ENCODE measurements around the gene LEMD2.

DNA sequence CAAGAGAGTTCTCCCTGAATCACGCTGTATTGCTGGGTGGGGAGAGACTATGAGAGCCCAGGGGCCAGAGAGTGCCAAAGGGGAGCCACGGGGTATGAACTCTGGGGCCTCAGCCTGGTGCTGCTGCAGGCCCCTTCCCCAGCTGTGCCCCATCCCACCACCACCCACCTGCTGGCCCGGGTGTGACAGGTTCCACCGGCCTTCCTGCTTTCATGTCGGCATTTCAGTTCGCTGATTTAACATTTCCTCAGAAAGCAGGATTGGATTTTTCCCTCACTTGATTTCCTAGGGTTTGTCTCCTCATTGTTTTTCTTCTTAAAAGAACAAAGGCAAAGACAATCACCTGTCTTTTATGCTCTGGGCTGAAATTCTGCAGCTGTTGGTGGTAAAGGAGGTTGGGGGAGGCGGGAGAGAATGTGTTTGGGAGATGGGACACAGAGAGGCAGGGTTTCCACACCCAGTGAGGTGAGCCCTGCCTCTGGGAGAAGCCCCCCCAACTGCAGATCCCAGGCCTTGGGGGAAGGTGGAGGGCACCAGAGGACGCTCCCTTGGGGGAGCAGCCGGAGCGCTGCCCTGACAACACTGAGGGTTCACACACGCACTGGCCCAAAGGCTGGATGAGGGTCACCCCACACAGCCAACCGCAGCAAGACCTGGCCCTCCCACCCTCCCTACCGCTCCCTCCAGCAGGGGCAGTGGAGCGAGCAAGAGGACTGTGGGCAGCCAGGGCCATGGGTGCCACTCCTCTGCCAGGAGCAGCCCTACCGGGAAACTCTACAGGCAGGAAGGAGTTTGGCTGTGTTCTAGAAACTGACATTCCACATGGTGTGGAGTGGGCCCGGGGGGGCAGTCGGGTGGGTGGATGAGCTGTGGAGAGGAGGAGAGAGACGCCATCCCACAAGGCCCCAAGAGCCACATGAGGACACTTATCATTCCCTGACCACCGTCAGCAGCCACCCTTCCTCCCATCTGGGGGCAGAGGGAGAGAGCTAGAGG lies 25.4 kb upstream of the LEMD2 start:
- TF ChIP-seq EZH2 (IDR thresholded peaks at IDR 0.05; ENCODE audit: insufficient read depth, poor library complexity, severe bottlenecking) (no peak), EZH2phosphoT487 (IDR thresholded peaks at IDR 0.05; ENCODE audit: insufficient read depth, low read depth) (no peak)
